Peyer's patch (tissue), 4 donors: ENCODE results near the gene TMEM207.

ENCODE experiments used
- POLR2A ChIP-seq, 2 donors: fragments of 450-650 bp; IDR thresholded peaks; one replicate each; pipeline ENCODE4 v1.5.1; 2017; ENCODE audit warnings: antibody characterized with exemption in 2 of 2, mild to moderate bottlenecking in 2 of 2, moderate library complexity in 2 of 2
- TF ChIP-seq, protein P1 (sequence below), 6 experiments: fragments of 450-650 bp in 4 of 6; fragments of 200-600 bp in 2 of 6; sonication (generic) in 1 of 6; IDR thresholded peaks; one replicate each; pipeline ENCODE4 v1.5.1; 2017 to 2019; ENCODE audit warnings: antibody characterized with exemption in 6 of 6, mild to moderate bottlenecking in 3 of 6, moderate library complexity in 1 of 6

DNA sequence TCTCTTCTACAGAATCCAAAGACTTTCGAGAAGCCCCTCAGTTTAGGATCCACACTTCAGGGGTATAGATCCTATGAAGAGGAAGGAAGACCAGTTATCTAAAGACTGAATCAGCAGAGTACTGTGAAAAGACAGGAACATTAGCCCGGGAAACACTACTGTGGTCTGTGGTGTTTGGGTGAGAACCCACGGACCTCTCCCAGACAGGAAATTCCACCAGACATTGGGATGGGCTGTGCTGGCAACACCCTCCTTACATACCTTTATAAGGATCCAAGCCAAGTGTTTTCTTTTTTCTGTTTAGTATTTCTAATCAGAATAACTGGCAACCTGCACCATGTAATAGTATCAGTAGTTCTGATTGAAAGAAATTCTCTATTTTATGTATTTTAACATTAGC, 14.1 kb downstream of the TMEM207 start:
- no peak for TF ChIP-seq POLR2A (IDR thresholded peaks at IDR 0.05)
- TF ChIP-seq, protein P1, sequence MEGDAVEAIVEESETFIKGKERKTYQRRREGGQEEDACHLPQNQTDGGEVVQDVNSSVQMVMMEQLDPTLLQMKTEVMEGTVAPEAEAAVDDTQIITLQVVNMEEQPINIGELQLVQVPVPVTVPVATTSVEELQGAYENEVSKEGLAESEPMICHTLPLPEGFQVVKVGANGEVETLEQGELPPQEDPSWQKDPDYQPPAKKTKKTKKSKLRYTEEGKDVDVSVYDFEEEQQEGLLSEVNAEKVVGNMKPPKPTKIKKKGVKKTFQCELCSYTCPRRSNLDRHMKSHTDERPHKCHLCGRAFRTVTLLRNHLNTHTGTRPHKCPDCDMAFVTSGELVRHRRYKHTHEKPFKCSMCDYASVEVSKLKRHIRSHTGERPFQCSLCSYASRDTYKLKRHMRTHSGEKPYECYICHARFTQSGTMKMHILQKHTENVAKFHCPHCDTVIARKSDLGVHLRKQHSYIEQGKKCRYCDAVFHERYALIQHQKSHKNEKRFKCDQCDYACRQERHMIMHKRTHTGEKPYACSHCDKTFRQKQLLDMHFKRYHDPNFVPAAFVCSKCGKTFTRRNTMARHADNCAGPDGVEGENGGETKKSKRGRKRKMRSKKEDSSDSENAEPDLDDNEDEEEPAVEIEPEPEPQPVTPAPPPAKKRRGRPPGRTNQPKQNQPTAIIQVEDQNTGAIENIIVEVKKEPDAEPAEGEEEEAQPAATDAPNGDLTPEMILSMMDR (IDR thresholded peaks at IDR 0.05), result no peak
